NCI-H1092 treated with DMSO at 0.1 percent for 48 hours (cell line): ENCODE data around the gene ISY1.
"Not testable (repeated sequence)": the region's sequence is repeated elsewhere in the genome, so short reads cannot be mapped to it uniquely, and the experiment has no call there.

Experiments used
- DNase-seq: peaks from one replicate; lab custom pipeline; 2025; lab: John Stamatoyannopoulos, UW

ISY1 gene

GRCh38 chr3:129166579-129167332 is 5.9 kb upstream of the ISY1 start:
- DNase-seq = no peak

- DNase-seq = not testable (repeated sequence)
Observed at GRCh38 chr3:129165594-129165993, 4.7 kb upstream of the ISY1 start.

GRCh38 chr3:129164500-129164899 is 3.6 kb upstream of the ISY1 start:
- no peak for DNase-seq

- DNase-seq = peak; percentile 9
Observed at GRCh38 chr3:129162729-129163579, 2.1 kb upstream of the ISY1 start.

GRCh38 chr3:129161860-129162271 is 1.0 kb upstream of the ISY1 start:
- DNase-seq = no peak

GRCh38 chr3:129144786-129145185 is 16.1 kb downstream of the ISY1 start:
- no peak for DNase-seq

- DNase-seq = not testable (repeated sequence)
Observed at GRCh38 chr3:129141011-129141410, 19.9 kb downstream of the ISY1 start.

- no peak for DNase-seq
Observed at GRCh38 chr3:129139911-129140310, 21.0 kb downstream of the ISY1 start.

- DNase-seq = not testable (repeated sequence)
Observed at GRCh38 chr3:129136275-129136674, 24.6 kb downstream of the ISY1 start.

- DNase-seq = no peak
Observed at GRCh38 chr3:129132097-129132866, 28.6 kb downstream of the ISY1 start.

GRCh38 chr3:129131465-129132088 is 29.3 kb downstream of the ISY1 start:
- no peak for DNase-seq

GRCh38 chr3:129130291-129130813 is 30.5 kb downstream of the ISY1 start:
- no peak for DNase-seq

GRCh38 chr3:129128357-129129155 is 32.3 kb downstream of the ISY1 start:
- DNase-seq = no peak

- DNase-seq = no peak
Observed at GRCh38 chr3:129126726-129127280, 34.1 kb downstream of the ISY1 start.

GRCh38 chr3:129123314-129124060 is 37.4 kb downstream of the ISY1 start:
- DNase-seq = no peak

GRCh38 chr3:129122412-129123011 is 38.4 kb downstream of the ISY1 start:
- DNase-seq = no peak

- peak; percentile 57 for DNase-seq
Observed at GRCh38 chr3:129121792-129122411, 39.0 kb downstream of the ISY1 start, which contains the start of gene RAB43. Gene RAB43, minus strand, starts transcription at chr3:129121804. Its CDS starts 315 bp downstream, at chr3:129121489.

- no peak for DNase-seq
Observed at GRCh38 chr3:129121016-129121791, 39.7 kb downstream of the ISY1 start.
